ENCODE results near the gene PP2D1. TPM values are rescaled to one million over a fixed set of nuclear protein-coding genes. Genes with fewer than 3 reads are reported as not detected.
A peak's percentile ranks its signal among the peaks of the same experiment; 100 is the strongest.

The PP2D1 gene
- total and polyA plus RNA-seq, 9 of the 15 experiments (the other 6 are each of a cell fraction or from before 2014, with no cell fraction given) = 0.07 to 0.10 TPM; not detected in 7

DNA sequence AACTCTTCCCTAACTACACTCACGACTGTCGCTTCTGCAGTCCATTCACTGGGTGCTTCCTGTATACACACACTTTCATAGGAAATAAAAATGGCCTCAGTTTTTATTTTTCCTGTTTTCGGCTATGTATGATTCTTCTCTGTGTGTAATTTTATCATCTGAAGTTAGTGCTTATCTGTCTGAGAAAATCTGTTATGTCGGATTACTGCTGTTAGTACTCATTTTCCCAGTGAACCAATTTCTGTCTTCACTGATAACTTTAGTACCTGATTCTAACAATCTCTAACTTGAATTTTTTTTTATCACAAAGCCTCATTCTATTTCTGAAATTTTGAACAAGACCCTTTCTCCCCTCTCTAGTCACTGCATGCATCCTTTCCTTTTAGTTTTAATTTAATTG, 44.3 kb downstream of the PP2D1 start:
- peaks cover 6 to 12% of the 10 kb centered on the region in 2 experiments; a peak in 4 of 5 replicates for H3K4me1 ChIP-seq (replicated peaks in 1 of 2; ENCODE audit: control insufficient read depth in 2 of 2, insufficient read depth in 2 of 2, low read length in 2 of 2)
- peak overlapping the region; percentile 11; the same call in 1 of the 3 replicates for H3K27ac ChIP-seq (ENCODE audit: extremely low read depth, low read depth, low read length)
- CTCF ChIA-PET (ENCODE audit: low intra/inter-chr PET ratio) = no interaction called here
- H3K4me3 ChIP-seq = no peak overlapping the region
- H2AFZ ChIP-seq (ENCODE audit: low read depth, low read length) = no peak overlapping the region
- no peak for DNase-seq (ENCODE audit: extremely low read depth in 1 of 4, low spot score in 3 of 4)
- in situ Hi-C loops (cut with MboI) (no loop called here), intact Hi-C loops (cut with micrococcal nuclease) (loop anchor here (5.0 kb wide), 1 partner anchor 69 kb away; no protein-coding TSS in a partner anchor)
- no peak overlapping the region for H3K4me2 ChIP-seq (ENCODE audit: insufficient read depth, low read length)
- WGBS (ENCODE audit: insufficient coverage, low coverage, missing lambda C conversion rate) = 19% methylated on average over 4 of the region's 4 CpGs
- BruUV-seq (replicated peaks) = no TSS peak
- no peaks in the 10 kb centered on the region for H3K9me1 ChIP-seq (ENCODE audit: control insufficient read depth, insufficient read depth, low read length)
- H3K36me3 ChIP-seq (ENCODE audit: control insufficient read depth, insufficient read depth, low read length) = peaks cover 26% of the 10 kb centered on the region; the same call in 2 of the 3 replicates
- no peaks in the 10 kb centered on the region for H3K9me3 ChIP-seq (replicated peaks; ENCODE audit: control insufficient read depth, insufficient read depth, low read depth, low read length)
- no peak for FAIRE-seq
- H4K20me1 ChIP-seq (replicated peaks; ENCODE audit: control insufficient read depth, insufficient read depth, low read length) = peaks cover 12% of the 10 kb centered on the region; the same call in 1 of the 2 replicates
- ATAC-seq = peak; percentile 30
- H3K27me3 ChIP-seq (ENCODE audit: control insufficient read depth in 2 of 2, insufficient read depth in 2 of 2, low read length in 2 of 2) = no peaks in the 10 kb centered on the region
- H3K79me2 ChIP-seq (ENCODE audit: control insufficient read depth, insufficient read depth, low read length) = peaks cover 94% of the 10 kb centered on the region
- POLR2A ChIA-PET = interaction anchor here (3.5 kb wide), 1 partner anchor 11 kb away, joined by 24 read pairs; no protein-coding TSS in a partner anchor
- no peak overlapping the region for H3K9ac ChIP-seq (ENCODE audit: insufficient read depth in 1 of 2, low read depth in 2 of 2, low read length in 2 of 2)
- TF ChIP-seq, protein P1, sequence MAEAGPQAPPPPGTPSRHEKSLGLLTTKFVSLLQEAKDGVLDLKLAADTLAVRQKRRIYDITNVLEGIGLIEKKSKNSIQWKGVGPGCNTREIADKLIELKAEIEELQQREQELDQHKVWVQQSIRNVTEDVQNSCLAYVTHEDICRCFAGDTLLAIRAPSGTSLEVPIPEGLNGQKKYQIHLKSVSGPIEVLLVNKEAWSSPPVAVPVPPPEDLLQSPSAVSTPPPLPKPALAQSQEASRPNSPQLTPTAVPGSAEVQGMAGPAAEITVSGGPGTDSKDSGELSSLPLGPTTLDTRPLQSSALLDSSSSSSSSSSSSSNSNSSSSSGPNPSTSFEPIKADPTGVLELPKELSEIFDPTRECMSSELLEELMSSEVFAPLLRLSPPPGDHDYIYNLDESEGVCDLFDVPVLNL (CRISPR knock-in tag; IDR thresholded peaks at IDR 0.05; ENCODE audit: low read depth) = no peak
- TF ChIP-seq TOE1 (IDR thresholded peaks at IDR 0.05; ENCODE audit: borderline replicate concordance) (no peak), TOE1 (CRISPR knock-in tag; IDR thresholded peaks at IDR 0.05; ENCODE audit: borderline replicate concordance, low read depth) (no peak), ZNF316 (IDR thresholded peaks at IDR 0.05) (no peak), RBM17 (IDR thresholded peaks at IDR 0.05; ENCODE audit: borderline replicate concordance, low read depth, low read length) (no peak), BRD9 (IDR thresholded peaks at IDR 0.05; ENCODE audit: low read depth, partially characterized antibody) (no peak), HMG20B (CRISPR knock-in tag; IDR thresholded peaks at IDR 0.05) (no peak), FOXA3 (CRISPR knock-in tag; conservative IDR thresholded peaks at IDR 0.05 in 1 of 2, IDR thresholded peaks at IDR 0.05 in 1 of 2) (no peak), RAD51 (IDR thresholded peaks at IDR 0.05; ENCODE audit: borderline replicate concordance, low read depth) (no peak), FOXM1 (IDR thresholded peaks at IDR 0.05; ENCODE audit: low read depth) (0 out of 2 replicates have a peak, but pooled peaks have one; percentile 27), FOXM1 (CRISPR knock-in tag; IDR thresholded peaks at IDR 0.05; ENCODE audit: low read depth) (no peak), ZNF143 (CRISPR knock-in tag; IDR thresholded peaks at IDR 0.05) (no peak), CBX2 (IDR thresholded peaks at IDR 0.05; ENCODE audit: insufficient read depth, low read length, poor library complexity, severe bottlenecking) (no peak), RBFOX2 (IDR thresholded peaks at IDR 0.05; ENCODE audit: low read depth, low read length) (no peak), RUNX1 (IDR thresholded peaks at IDR 0.05; ENCODE audit: low read depth) (no peak), ELF2 (CRISPR knock-in tag; IDR thresholded peaks at IDR 0.05) (no peak)
- TF ChIP-seq, protein P2, sequence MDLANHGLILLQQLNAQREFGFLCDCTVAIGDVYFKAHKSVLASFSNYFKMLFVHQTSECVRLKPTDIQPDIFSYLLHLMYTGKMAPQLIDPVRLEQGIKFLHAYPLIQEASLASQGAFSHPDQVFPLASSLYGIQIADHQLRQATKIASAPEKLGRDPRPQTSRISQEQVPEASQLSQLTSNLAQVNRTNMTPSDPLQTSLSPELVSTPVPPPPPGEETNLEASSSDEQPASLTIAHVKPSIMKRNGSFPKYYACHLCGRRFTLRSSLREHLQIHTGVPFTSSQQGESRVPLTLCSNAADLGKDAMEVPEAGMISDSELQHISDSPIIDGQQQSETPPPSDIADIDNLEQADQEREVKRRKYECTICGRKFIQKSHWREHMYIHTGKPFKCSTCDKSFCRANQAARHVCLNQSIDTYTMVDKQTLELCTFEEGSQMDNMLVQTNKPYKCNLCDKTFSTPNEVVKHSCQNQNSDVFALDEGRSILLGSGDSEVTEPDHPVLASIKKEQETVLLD (IDR thresholded peaks at IDR 0.05) = no peak
- TF ChIP-seq, protein P3, sequence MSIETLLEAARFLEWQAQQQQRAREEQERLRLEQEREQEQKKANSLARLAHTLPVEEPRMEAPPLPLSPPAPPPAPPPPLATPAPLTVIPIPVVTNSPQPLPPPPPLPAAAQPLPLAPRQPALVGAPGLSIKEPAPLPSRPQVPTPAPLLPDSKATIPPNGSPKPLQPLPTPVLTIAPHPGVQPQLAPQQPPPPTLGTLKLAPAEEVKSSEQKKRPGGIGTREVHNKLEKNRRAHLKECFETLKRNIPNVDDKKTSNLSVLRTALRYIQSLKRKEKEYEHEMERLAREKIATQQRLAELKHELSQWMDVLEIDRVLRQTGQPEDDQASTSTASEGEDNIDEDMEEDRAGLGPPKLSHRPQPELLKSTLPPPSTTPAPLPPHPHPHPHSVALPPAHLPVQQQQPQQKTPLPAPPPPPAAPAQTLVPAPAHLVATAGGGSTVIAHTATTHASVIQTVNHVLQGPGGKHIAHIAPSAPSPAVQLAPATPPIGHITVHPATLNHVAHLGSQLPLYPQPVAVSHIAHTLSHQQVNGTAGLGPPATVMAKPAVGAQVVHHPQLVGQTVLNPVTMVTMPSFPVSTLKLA (conservative IDR thresholded peaks at IDR 0.05) = no peak
- TF ChIP-seq, protein P4, sequence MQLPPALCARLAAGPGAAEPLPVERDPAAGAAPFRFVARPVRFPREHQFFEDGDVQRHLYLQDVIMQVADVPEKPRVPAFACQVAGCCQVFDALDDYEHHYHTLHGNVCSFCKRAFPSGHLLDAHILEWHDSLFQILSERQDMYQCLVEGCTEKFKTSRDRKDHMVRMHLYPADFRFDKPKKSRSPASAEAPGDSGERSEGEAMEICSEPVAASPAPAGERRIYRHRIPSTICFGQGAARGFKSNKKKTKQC (CRISPR knock-in tag; IDR thresholded peaks at IDR 0.05) = no peak

Data from K562 (cell line).